HG02981 (cell line): ENCODE measurements around the gene COL6A3.

Experiments used
- ATAC-seq: cut with Tn5 transposase; IDR thresholded peaks from one replicate; pipeline ENCODE4 v1.9.1; 2021; ENCODE audit warnings: mild to moderate bottlenecking, moderate library complexity; ENCODE audit not compliant: unreplicated experiment

The COL6A3 gene

DNA sequence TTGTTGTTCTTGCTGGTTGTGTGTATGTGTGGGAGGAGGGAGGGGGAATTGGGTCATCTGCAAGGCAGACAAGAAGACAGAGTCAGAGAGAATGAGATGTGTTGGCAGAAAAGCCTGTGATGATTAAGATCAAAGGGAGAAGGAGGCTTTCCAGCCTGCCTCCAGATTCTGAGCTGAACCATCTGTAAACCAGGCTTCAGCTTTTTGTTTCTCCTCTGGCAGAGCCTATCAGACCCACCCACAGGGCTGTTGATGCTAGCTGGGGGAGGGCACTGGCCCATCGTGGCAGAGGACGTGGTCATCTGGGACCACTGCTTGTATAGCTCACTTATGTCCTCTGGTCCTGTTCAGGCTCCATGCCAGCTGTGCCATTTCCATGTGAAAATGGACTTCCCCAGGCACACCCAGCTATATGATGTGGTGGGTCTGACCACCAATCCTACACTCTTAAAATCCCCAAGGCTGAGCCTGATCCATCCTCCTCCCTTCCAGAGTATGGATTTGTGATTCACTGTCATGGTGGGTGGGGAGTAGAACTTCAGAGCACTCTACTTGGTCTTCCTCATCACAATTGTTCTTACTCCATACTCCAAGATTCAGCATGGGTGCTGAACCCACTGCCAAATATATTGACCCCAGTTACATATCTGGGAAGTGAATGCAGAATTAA, 27.8 kb upstream of the COL6A3 start:
- ATAC-seq = no peak

DNA sequence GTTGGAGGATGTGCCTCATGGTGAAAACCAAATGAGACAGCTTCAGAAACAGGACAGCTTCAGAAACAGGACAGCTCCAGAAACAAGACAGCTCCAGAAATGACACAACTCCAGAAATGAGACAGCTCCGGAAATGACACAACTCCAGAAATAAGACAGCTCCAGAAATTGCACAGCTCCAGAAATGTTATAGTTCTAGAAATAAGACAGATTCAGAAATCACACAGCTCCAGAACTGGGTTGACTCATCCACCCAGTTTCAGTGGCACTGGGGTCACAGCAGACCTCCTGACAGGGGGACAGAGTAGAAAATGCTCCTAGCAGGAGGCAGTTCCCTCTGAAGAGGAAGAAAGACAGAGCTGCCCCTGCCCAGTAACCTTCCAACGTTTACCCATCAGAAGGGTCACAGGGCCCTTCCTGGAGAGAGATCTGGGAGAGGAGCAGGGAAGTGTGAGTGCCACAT, 26.9 kb upstream of the COL6A3 start:
- no peak for ATAC-seq

DNA sequence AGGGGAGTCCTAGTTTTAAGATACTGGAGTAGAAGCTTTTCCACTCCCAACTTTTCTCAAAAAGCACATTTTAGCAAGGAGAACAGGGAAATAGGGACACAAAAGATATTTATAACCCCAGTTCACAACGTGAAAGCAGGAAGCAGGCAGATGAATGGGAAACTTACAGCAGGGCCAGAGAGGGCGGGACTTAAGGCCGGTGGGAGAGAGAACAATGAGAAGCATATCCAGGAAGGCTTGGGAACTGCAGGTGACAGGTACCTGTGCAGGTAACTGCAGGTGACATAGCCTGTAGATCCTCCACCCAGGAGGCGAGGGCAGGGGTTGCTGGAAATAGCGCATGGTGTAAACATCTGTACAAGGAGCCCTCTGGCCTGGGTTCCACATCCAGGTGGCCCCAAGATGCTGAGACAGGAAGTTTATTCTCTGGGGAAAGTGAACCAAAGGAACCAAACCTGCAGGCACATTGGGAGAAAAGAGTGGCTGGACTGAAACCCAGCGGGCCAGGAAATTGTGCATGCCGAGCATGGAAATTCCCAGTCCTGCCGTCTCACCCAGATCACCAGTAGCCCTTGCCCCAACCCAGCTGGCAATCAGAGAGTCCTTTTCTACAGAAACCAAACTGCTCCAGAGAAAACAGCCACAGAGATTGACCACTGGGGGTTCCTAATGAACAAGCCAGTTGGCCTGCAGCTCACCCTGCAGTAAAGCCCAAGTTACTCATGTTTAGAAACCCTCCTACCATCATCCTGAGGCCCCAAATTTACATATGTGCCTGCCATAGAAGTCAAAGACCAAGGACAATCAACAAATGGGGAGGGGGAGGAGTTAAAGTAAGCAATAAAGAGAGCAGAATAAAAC, 24.3 kb upstream of the COL6A3 start:
- ATAC-seq = no peak

DNA sequence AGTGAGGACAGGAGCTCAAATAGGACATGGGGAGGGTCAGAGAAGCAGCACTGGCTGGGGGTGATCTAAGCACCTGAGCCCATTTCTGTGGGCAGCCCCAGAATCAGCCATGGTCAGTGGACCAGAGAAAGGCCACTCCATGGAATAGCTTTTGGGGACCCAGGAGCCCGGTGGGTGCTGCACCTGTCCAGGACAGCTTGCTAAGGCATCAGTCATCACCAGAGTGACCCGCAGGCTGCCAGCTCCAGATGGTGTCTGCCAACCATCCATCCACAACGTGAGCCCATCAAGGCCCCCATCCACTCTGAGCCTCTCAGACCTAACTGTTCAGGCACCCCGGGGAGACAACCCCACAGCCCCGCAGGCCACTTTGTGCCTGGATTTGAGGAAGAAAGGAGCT, 23.6 kb upstream of the COL6A3 start:
- ATAC-seq = no peak

DNA sequence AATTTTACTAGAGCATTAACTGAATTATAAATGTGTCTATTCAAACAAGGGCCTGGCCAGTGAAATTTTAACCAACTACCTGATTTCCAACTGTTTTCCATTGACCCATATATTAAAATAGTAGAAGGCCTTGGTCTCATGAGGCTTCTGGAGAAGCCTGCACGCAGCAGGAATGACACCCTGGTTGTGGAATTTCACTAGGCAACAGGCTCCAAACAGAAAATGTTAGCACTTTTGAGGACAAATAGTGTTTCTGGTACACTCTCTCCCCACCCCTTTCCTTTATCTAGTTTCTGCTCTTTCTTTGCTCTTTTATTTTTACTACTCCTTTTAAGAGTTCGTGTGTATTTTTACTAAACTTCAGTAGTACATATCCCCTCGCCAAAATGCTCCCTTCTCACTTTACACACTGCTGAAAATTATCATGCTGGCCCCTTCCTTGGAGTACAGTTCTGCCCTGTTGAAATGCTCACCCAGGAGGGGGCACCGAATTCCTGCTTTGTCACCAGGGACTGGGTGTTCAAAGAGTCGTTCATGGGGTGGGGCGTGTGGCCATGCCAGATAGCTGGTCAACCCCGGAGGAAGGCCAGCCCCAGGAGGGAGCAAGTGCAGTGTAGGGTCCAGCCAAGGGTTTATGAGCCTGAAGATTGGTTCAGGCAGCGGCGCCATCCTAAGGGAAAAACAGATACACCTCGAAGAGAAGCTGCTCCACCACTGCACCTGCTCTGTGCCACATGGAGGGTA, 22.1 kb upstream of the COL6A3 start:
- no peak for ATAC-seq

DNA sequence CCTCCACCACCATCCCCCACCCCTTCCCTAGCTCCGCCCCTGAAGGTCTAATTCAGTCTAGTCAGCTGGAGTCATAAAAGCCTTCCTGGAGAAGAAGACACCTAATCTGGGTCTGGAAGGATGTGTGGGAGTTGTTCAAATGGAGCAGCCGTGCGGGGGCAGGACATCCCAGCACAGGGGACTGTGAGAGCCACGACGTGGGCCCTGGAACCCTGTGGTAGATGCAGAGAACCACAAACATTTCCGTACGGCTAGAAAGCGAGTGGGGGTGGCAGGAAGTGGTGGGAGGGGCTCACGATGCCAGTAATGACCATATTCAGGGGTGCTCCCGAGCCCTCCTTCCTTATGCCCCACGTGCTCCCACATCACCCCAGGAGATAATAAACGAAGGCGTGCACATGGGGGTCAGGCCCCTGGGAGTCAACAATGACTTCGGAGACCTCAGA, 20.9 kb upstream of the COL6A3 start:
- ATAC-seq = no peak

DNA sequence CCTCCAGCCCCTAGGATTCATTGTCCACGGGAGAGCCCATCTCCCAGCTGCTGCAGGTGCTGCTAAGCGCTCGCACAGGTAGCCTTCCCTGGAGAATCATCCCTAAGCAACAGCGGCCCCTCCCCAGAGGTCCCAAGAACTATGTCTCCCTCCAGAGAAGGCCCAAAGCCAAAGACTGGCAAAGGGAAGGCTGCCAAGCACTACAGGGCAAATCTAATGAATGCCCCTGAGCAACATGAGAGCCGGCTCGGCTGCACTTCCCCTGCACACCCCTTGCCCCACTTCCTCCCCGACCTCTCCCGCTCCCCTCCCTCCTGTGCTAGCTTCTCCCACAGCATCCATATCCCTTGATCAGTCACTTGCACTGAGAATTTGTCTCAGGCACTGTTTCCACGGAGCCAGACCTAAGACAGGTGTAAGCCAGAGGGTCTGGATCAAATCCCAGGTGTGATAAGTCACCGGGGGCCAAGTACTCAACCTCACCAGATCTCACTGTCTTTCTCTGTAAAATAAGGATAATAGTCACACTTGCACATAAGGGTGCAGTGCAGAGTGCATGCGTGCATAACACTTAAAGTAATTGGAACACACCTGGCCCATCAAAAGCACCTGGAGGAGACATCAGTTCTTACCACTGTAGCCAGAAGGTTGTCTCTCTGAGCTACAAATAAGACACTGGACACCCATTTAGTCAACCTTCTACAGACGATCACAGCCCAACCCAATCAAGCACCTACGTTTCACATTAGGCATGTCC, 20.1 kb upstream of the COL6A3 start:
- no peak for ATAC-seq

DNA sequence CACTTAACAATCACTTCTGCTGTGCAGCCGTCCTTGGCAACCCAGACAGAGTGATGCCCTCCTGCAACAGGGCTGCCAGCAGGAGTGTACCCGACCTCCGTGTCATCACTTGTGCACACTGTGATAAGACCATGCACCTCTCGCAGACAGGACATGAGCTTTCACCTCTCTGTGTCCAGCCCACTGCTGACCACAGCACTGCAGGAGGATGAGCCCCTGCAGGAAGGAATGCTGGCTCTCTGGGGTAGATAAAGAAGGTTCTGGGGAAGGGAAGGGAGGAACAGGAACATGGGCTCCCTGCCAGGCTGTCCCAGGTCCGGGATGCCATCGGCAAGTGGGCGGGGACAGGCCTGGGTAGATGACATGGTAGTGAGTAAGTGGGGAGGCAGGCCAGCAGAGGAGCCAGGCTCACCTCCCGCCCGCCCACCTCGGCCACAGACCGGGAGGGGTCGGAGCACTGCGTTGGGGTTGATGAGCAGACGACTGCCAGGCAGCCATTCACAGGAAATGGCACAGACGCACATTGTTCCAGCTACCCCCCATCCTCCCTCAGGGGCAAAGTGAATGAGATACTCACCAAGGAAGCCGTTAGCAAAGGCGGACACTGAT, 18.6 kb upstream of the COL6A3 start:
- ATAC-seq = no peak

DNA sequence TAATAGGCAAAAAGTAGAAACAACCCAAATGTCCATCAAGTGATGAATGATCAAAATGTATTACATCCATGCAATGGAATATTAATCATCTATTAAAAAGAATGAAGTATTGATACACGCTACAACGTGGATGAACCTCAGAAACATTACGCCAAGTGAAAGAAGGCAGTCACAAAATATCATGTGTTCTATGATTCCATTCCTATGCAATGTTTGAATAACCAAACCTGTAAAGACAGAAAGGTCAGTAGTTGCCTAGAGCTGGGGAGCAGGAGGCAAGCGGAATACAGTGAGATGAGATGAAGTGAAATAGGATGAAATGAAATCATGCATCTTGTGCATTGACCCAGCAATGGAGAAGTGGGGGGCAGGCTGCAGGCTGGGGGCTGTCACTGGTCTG, 17.9 kb upstream of the COL6A3 start:
- no peak for ATAC-seq

DNA sequence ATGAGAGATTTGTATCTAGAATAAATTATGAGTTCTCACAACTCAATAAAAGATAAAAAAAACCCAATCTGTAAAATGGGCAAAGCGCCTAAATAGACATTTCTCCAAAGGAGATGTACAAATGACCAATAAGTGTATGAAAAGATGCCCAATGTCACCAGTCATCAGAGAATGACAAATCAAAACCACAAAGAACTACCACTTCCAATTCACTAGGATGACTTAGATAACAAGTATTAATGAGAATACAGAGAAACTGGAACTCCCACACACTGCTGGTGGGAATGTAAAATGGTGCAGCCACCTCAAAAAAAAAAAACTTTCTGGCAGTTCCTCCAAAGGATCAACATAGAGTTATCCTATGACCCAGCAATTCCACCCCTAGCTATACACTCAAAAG, 17.4 kb upstream of the COL6A3 start:
- no peak for ATAC-seq

DNA sequence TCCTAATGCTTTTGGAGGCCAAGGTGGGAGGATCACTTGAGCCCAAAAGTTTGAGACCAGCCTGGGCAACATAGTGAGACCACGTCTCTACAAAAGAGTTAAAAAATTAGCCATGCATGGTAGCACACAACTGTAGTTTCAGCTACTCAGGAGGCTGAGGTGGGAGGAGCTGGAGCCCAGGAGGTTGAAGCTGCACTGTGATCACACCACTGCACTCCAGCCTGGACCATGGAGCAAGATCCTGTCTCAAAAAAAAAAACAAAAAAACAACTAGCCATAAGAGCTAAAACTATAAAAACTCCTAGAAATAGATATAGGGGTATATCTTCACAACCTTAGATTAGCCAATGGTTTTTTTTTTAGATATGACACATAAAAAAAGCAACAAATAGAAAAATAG, 16.9 kb upstream of the COL6A3 start:
- ATAC-seq = no peak

DNA sequence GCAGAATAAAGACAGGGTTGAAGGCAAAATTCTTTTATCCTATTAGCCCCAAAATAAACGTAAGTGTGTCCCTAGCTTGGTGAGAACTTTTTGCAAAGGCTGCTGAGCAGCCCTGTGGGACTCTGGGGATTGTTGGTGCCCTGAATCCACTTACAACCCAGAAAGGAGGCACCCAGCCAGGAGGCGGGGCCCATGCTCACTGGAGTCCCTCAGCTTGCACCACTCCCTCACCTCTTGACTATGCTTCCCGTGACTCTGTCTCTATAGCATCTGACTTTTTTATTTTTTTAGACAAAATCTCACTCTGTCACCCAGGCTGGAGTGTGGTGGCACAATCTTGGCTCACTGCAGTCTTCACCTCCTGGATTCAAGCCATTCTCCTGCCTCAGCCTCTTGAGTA, 15.8 kb upstream of the COL6A3 start:
- no peak for ATAC-seq

DNA sequence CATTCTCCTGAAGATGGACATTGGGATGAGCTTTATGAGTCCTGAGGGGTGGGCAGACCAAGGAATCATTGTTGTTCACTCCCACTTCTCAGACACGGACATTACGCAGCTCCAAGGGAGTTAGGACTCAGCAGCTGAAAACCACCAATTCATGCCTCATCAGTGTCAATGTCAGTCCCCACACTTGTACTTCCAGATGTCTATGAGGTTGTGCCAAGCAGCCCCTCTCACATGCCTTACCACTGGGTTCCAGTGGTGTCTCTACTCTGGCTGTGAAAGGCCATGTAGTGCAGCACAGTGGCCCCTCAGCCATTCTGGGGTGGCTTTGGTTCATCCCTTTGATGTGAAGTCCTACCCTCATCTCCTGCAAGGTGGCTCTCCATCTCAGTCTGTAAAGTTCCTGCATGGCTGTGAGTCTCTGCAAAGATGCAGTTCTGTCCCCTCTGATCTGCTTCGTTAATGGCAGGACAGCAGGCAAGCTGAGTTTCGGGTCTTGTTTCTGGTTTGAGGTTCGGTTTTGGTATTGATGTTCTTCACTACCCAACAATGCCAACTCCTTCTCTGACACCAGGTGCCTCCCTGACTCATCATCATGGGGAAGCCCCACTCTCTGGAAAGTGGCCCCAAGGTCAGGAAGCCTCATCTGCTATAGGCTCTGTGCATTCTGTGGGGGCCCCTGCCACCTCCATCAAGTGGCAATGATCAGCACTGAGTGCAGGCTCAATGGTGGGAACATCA, 14.0 kb upstream of the COL6A3 start:
- no peak for ATAC-seq

DNA sequence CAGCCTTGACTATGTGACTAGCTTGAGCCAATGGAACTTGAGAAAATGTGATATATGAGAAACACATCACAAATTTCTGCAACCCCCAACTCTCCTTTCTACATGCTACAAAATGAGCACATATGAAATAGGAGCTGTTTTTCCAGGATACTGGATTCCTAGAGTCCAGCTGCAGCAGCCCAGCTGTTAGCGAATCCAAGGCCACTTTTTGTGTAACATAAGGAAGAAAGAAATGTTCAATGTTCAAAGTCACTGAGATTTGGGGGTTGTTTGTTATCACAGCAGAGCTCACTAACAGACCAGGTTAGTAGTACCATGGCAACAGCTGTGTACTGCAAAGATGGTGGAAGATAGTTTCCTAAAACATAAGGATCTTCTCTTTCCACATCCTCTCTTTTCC, 12.6 kb upstream of the COL6A3 start:
- ATAC-seq = no peak

DNA sequence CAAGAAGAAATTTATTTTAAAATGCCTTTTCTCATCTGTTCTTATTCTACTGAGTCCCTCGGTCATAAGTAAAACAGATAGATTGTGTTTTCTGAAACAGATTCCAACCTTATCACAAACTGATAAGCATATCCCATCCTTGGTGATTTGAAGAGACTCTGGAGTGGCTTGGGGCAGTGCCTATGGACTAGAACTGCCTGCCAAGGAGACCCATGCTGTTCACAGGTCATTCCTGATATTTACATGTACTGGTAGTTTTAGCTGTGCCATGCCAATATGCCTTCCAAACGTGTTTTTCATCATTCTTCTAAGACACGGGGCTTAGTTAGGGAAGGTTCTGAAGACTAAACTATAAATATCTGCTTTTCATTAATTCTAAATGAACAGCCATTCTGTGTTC, 11.4 kb upstream of the COL6A3 start:
- ATAC-seq = no peak

DNA sequence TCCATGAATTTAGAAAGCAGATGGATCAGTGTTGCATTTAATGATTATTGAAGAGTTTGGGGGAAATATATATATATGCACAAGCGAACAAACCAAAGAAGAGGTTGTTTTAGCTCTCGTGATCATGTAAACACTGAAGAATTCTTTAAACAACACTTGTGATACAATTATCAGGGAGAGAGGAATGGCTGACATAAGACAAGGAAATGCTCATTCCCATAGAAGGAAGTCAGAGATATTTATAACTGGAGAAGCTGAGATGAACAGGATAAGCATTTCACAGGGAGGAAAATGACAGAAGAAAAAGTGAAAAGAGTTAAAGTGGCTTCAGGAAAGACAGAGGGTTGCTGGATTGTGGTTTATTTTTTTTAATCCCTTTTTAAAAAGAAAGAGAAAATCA, 10.6 kb upstream of the COL6A3 start:
- no peak for ATAC-seq

DNA sequence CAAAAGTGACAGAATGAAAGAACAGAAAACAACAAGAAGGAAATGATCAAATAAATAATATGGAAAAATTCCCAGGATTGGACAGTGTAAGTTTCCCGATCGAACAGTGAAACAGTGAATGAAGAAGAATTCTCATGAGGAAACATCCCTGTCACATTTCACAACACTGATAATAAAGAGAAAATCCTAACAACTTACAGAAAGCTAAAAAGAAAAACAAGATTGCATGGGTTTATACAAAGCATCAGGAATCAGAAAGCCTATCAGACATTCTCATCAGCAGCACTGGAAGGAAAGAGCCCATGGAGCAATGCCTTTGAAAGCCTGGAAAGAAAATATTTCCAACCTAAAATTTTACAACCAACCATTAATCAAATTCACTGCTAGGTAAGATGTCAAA, 9.9 kb upstream of the COL6A3 start:
- no peak for ATAC-seq

DNA sequence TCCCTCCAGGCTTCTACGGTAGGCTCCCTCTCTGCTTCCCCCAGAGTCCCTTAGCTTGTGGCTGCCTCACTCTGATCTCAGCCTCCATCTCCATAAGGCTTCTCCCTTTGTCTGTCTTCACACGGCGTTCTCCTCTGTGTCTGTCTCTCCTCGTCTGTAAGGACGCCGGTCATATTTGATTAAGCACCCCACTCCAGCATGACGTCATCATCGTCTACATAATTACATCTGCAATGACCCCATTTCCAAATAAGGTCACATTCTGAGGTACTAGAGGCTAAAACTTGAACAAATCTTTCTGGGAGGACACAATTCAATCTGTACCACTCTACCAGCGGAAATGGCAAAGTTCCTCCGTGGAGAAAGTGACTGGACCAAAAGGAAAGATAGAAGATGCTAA, 8.3 kb upstream of the COL6A3 start:
- no peak for ATAC-seq

DNA sequence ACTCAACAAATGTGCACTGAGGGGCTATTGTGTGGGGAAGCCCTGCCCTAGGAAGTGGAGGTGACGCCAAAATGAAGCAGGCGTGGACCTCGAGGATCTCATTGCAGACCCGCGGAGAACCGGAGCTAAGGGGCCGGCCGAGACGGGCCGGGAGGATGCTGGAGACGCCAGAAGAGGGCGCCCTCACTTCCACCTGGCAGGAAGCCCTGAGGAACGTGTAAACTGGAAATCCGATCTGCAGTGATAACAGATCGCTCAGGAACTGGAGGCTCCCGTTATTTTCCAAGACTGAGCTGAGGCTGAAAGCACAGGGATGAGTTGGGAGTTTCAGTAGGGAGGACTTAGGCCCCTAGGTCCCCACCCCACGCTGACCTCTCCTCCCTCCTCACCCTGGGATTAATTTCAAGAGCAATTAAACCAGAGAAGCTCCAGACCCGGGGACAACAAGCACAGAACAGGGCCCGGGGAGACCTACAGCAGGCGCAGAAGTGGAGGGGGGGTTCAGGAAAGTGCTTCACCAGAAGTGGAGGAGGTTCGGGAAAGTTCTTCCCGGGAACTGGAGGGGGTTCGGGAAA, 7.7 kb upstream of the COL6A3 start:
- ATAC-seq = no peak

DNA sequence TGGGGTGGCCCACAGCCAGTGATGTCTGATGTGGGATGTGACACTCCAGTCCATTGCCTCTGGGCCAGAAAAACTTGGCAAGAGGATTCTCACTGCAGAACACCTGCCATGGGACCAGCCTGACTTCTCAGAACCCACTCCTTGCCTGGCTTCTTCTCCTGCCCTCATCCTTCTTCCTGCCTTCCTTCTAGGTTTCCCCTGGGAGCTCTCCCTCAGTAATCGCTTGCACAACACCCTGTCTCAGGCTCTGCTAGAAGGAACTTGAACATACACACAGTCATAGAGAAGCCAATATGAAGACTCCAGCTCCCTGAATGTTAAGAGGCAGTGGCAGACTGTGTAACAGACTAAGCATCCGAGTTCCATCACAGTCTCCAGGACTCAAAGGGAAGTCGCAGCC, 4.3 kb upstream of the COL6A3 start:
- ATAC-seq = no peak
